Stomach (tissue), 9 donors: Measurements from ENCODE around the gene DGLUCY. TPM values are rescaled to one million over a fixed set of nuclear protein-coding genes. Genes with fewer than 3 reads are reported as not detected.

ENCODE experiments used
- DNase-seq, 2 donors: peaks; one replicate each; pipeline versions ENCODE4 v3.0.0 to v3.0.0-alpha.2; 2013 to 2019
- H3K27ac ChIP-seq, 5 donors: fragments of 200-600 bp in 4 of 5; sonication (generic) in 4 of 5; one replicate each; pipeline ENCODE4 v1.5.1; 2013 to 2019; ENCODE audit warnings: mild to moderate bottlenecking in 1 of 5, moderate library complexity in 1 of 5
- H3K27me3 ChIP-seq, 3 donors: fragments of 200-600 bp; sonication (generic); one replicate each; pipeline ENCODE4 v1.5.1; 2017 to 2019; ENCODE audit warnings: mixed run types in 1 of 3
- H3K36me3 ChIP-seq, 4 donors: fragments of 200-600 bp; sonication (generic); 1 replicate in 3 of 4; 2 replicates in 1 of 4; pipeline ENCODE4 v1.5.1; 2016 to 2019
- H3K4me1 ChIP-seq, 4 donors: fragments of 200-600 bp; sonication (generic); one replicate each; pipeline ENCODE4 v1.5.1; 2016 to 2019
- H3K4me3 ChIP-seq, 4 donors: fragments of 200-600 bp; sonication (generic) in 3 of 4; one replicate each; pipeline ENCODE4 v1.5.1; 2016 to 2019; ENCODE audit warnings: mild to moderate bottlenecking in 1 of 4
- H3K9me3 ChIP-seq, 4 donors: fragments of 200-600 bp; sonication (generic); one replicate each; pipeline ENCODE4 v1.5.1; 2016 to 2019
- EP300 ChIP-seq: sonication (generic); formaldehyde crosslinking; IDR thresholded peaks from one replicate; pipeline ENCODE4 v1.6.1; 2017; ENCODE audit warnings: antibody characterized with exemption
- POLR2A ChIP-seq, 4 donors: fragments of 450-650 bp; IDR thresholded peaks; one replicate each; pipeline ENCODE4 v1.6.1; 2016; ENCODE audit warnings: antibody characterized with exemption in 4 of 4, control low read depth in 2 of 4, mild to moderate bottlenecking in 1 of 4, moderate library complexity in 1 of 4
- POLR2AphosphoS5 ChIP-seq, 3 donors: sonication (generic); formaldehyde crosslinking; IDR thresholded peaks; one replicate each; pipeline ENCODE4 v1.6.1; 2016; ENCODE audit warnings: antibody characterized with exemption in 3 of 3
- WGBS, 5 donors: extraction: QIAGEN DNeasy Blood & Tissue Kit in 3 of 5; methylation state at CpG; one replicate each; pipeline versions ENCODE4 v1.1.5 to v1.1.7; 2013 to 2018; 5-methylcytosine and 5-hydroxymethylcytosine counted together
- intact Hi-C: fragments of 100-400 bp; cut with DNase I; formaldehyde crosslinking; loops from one replicate; pipeline ENCODE4 v1.15.1; 2023; ENCODE audit warnings: low total_unique reads
- polyA plus RNA-seq, 3 donors: library from polyadenylated mRNA; stranded (reverse); fragments of 200-250 nt; gene quantifications; one replicate each; pipeline ENCODE4 v1.2.3, GENCODE V29; 2013
- total RNA-seq, 5 donors: library from RNA; depleted of rRNA; stranded (reverse); fragments of >200 nt; gene quantifications; one replicate each; pipeline versions ENCODE4 v1.1.0 to v1.2.3, GENCODE V29; 2014 to 2016
- TF ChIP-seq, protein P1 (sequence below), 7 experiments: fragments of 450-650 bp in 4 of 7; fragments of 200-600 bp in 3 of 7; sonication (generic) in 3 of 7; IDR thresholded peaks; one replicate each; pipeline ENCODE4 v1.5.1; 2016 to 2019; ENCODE audit warnings: antibody characterized with exemption in 7 of 7, control low read depth in 2 of 7, mild to moderate bottlenecking in 1 of 7
- donor health status: healthy with polysubstance abuse.
- donor health status: Bipolar disorder and iron deficiency.
- donor health status: healthy.

DGLUCY gene
- total and polyA plus RNA-seq, 8 donors, result 24.1 to 122 (median 67.1) TPM

DNA sequence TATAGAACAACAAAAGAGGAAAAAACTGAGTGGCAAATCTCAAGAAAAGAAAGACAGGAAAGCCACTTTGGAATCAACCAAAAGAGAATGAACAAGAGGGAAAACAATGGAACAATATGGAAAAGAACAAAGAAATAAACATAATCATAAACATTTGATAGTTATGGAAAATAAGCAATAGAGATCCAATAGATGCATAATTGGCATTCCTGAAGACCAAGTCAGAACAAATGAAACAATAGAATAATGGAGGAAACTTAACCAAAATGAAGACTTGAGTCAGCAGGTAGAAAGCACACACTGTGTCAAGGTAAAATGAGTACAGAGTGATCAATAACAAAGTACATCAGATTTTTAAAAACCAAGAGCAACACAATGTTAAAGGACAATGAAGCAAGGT, 43.3 kb upstream of the DGLUCY start:
- no peak for DNase-seq
- Histone ChIP-seq H3K27me3 (no peaks in the 10 kb centered on the region), H3K36me3 (no peaks in the 10 kb centered on the region), H3K4me3 (no peak overlapping the region), H3K27ac (no peak overlapping the region), H3K9me3 (peaks cover 0 to 4% (median 0%) of the 10 kb centered on the region in 4 donors), H3K4me1 (no peaks in the 10 kb centered on the region)
- intact Hi-C loops, result no loop called here
- TF ChIP-seq POLR2AphosphoS5 (IDR thresholded peaks at IDR 0.05) (no peak), EP300 (no peak), POLR2A (IDR thresholded peaks at IDR 0.05) (no peak)
- TF ChIP-seq, protein P1, sequence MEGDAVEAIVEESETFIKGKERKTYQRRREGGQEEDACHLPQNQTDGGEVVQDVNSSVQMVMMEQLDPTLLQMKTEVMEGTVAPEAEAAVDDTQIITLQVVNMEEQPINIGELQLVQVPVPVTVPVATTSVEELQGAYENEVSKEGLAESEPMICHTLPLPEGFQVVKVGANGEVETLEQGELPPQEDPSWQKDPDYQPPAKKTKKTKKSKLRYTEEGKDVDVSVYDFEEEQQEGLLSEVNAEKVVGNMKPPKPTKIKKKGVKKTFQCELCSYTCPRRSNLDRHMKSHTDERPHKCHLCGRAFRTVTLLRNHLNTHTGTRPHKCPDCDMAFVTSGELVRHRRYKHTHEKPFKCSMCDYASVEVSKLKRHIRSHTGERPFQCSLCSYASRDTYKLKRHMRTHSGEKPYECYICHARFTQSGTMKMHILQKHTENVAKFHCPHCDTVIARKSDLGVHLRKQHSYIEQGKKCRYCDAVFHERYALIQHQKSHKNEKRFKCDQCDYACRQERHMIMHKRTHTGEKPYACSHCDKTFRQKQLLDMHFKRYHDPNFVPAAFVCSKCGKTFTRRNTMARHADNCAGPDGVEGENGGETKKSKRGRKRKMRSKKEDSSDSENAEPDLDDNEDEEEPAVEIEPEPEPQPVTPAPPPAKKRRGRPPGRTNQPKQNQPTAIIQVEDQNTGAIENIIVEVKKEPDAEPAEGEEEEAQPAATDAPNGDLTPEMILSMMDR (IDR thresholded peaks at IDR 0.05), result no peak

DNA sequence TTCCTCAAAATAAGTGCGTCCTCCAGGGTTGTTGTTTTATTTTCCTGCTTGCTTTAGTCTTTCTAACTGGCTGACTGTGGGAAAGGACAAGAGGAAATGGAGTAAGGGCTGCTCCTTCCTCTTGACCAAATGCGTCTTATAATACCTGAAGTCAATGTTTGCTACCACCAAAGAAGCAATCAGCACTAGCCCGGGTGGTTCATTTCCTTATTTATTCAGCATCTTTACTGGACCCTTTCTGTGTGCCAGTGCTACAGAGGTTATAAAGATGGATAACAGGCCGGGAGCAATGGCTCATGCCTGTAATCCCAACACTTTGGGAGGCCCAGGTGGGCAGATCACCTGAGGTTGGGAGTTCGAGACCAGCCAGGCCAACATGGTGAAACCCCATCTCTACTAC, 38.3 kb upstream of the DGLUCY start:
- Histone ChIP-seq H3K4me3 (no peak overlapping the region), H3K27me3 (no peaks in the 10 kb centered on the region), H3K27ac (peak overlapping the region in 1 of 5 donors; percentile 42), H3K9me3 (no peaks in the 10 kb centered on the region), H3K36me3 (no peaks in the 10 kb centered on the region), H3K4me1 (no peaks in the 10 kb centered on the region)
- WGBS, 5 donors, result 50 to 76% (median 69%) methylated on average over 5 of the region's 5 CpGs
- DNase-seq, result no peak
- no peak for TF ChIP-seq EP300
- no peak for TF ChIP-seq POLR2A (IDR thresholded peaks at IDR 0.05)
- TF ChIP-seq, protein P1 (IDR thresholded peaks at IDR 0.05), result no peak
- TF ChIP-seq POLR2AphosphoS5 (IDR thresholded peaks at IDR 0.05), result no peak
- intact Hi-C loops, result no loop called here

DNA sequence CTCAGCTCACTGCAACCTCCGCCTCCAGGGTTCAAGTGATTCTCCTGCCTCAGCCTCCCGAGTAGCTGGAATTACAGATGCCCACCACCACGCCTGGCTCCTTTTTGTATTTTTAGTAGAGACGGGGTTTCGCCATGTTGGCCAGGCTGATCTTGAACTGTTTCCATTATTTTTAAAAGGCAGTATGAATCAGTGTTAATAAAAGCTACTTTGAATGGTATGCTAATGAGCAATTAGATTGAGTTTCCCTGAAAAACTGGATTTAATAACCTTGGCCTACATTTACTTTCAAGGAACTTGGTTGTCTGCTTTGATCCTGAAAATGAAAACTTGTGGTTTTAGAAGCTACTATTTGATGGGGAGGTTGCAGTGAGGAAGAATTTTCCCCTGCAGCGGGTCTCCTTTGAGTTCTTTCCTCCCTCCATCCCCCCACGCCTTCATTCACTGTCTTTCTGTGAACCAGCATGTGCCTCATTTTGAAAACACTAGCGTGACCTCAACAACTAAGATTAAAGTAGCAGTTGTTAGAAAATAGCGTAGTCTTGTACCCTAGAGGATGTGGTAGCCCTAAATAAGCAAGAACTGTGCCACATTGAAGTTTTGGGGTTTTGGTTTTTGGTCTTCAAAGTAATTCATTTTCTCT, 35.7 kb upstream of the DGLUCY start:
- no peak overlapping the region for H3K4me3 ChIP-seq
- no peaks in the 10 kb centered on the region for H3K36me3 ChIP-seq
- H3K9me3 ChIP-seq, result no peaks in the 10 kb centered on the region
- no peaks in the 10 kb centered on the region for H3K27me3 ChIP-seq
- intact Hi-C loops, result no loop called here
- peak in 1 of 2 donors; percentile 37 for DNase-seq
- peaks cover 0 to 17% (median 6%) of the 10 kb centered on the region in 4 donors for H3K4me1 ChIP-seq
- no peak overlapping the region for H3K27ac ChIP-seq
- 90 to 96% (median 92%) methylated on average over 9 of the region's 9 CpGs for WGBS, 5 donors
- TF ChIP-seq, protein P1 (IDR thresholded peaks at IDR 0.05), result no peak
- TF ChIP-seq POLR2AphosphoS5 (IDR thresholded peaks at IDR 0.05) (no peak), EP300 (no peak), POLR2A (IDR thresholded peaks at IDR 0.05) (no peak)

DNA sequence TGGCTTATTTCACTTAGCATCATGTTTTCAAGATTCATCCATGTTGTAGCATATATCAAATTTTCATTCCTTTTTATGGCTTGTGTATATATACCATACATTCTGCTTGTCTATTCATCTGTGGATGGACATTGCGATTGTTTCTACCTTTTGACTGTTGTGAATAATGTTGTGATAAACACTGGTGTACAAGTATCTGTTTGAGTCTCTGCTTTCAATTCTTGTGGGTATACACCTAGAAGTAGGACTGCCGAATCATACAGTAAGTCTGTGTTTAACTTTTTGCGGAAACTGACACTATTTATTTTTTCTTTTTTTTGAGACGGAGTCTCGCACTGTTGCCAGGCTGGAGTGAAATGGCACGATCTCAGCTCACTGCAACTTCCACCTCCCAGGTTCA, 33.8 kb upstream of the DGLUCY start:
- H3K36me3 ChIP-seq, result no peaks in the 10 kb centered on the region
- DNase-seq, result no peak
- no peak overlapping the region for H3K4me3 ChIP-seq
- no peaks in the 10 kb centered on the region for H3K27me3 ChIP-seq
- no peak overlapping the region for H3K27ac ChIP-seq
- intact Hi-C loops, result no loop called here
- H3K9me3 ChIP-seq, result no peaks in the 10 kb centered on the region
- 92 to 97% (median 96%) methylated on average over 6 of the region's 6 CpGs for WGBS, 5 donors
- peaks cover 0 to 17% (median 6%) of the 10 kb centered on the region in 4 donors for H3K4me1 ChIP-seq
- TF ChIP-seq, protein P1 (IDR thresholded peaks at IDR 0.05), result no peak
- TF ChIP-seq EP300, result no peak
- no peak for TF ChIP-seq POLR2AphosphoS5 (IDR thresholded peaks at IDR 0.05)
- no peak for TF ChIP-seq POLR2A (IDR thresholded peaks at IDR 0.05)
